ENCODE data around the gene STOM.

DNA sequence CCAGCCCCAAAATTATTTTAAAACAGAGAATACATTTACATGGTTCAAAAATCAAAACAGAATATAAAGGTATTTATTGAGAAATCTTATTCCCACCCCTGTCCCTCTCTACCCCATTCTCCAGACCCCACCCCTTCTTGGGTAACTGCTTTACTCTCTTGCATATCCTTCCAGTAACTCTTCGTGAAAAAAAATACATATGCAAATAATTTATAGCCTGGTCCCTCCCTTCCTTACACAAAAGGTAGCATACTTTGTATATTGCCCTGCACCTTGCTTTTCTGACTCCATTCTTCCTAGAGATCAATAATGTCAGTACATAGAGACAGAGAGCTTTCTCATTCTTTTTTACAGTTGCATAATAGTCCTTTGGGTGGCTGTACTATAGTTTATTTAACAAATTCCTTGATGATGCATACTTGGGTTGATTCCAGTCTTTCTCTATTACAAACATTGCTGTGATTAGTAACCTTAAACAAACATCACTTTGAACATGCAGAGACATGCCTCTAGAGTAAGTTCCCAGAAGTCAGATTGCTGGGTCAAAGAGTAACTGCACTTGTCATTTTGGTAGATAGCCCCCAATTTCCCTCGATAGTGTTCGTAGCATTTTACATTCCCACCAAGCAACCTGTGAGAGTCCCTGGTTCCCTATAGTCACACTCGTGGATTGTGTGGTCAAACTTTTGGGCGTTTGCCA, 47.9 kb downstream of the STOM start:
- TF ChIP-seq YY1 (IDR thresholded peaks at IDR 0.05; ENCODE audit: insufficient read depth, insufficient read length), result no peak
- TF ChIP-seq SUZ12 (IDR thresholded peaks at IDR 0.05; ENCODE audit: extremely low read depth, insufficient read depth, insufficient read length), result no peak
- TF ChIP-seq ZNF274 (IDR thresholded peaks at IDR 0.05; ENCODE audit: low read depth, low read length), result no peak

Measured in NT2/D1 (cell line).